ENCODE results near the gene NACC2. TPM values are rescaled to one million over a fixed set of nuclear protein-coding genes. Genes with fewer than 3 reads are reported as not detected.

Gene NACC2
- total RNA-seq, 2 experiments from 2014 or later = 8.1 to 8.5 TPM

GRCh38 chr9:136136127-136136925 lies 41.2 kb upstream of the NACC2 start:
- CTCF ChIA-PET = no interaction called here
- Mint-ChIP-seq H3K9me3 (no peaks in the 10 kb centered on the region), H3K36me3 (no peaks in the 10 kb centered on the region), H3K4me1 (ENCODE audit: low read depth) (peaks cover 8% of the 10 kb centered on the region), H3K27ac (no peak overlapping the region), H3K4me3 (no peak overlapping the region), H3K27me3 (peaks cover 29% of the 10 kb centered on the region)
- intact Hi-C loops (cut with micrococcal nuclease) = no loop called here
- DNase-seq = no peak
- POLR2A ChIA-PET = no interaction called here

GRCh38 chr9:136135326-136136126 lies 40.4 kb upstream of the NACC2 start:
- no peaks in the 10 kb centered on the region for H3K9me3 Mint-ChIP-seq
- H3K27ac Mint-ChIP-seq = no peak overlapping the region
- POLR2A ChIA-PET = no interaction called here
- H3K4me3 Mint-ChIP-seq = no peak overlapping the region
- no peak for DNase-seq
- H3K27me3 Mint-ChIP-seq = peaks cover 29% of the 10 kb centered on the region
- peaks cover 8% of the 10 kb centered on the region for H3K4me1 Mint-ChIP-seq (ENCODE audit: low read depth)
- CTCF ChIA-PET = no interaction called here
- intact Hi-C loops (cut with micrococcal nuclease) = no loop called here
- no peaks in the 10 kb centered on the region for H3K36me3 Mint-ChIP-seq

- intact Hi-C loops (cut with micrococcal nuclease) = no loop called here
- Mint-ChIP-seq H3K4me3 (no peak overlapping the region), H3K4me1 (ENCODE audit: low read depth) (peaks cover 8% of the 10 kb centered on the region), H3K27me3 (peaks cover 33% of the 10 kb centered on the region), H3K9me3 (no peaks in the 10 kb centered on the region), H3K27ac (no peak overlapping the region), H3K36me3 (no peaks in the 10 kb centered on the region)
- no peak for DNase-seq
- POLR2A ChIA-PET = interaction anchor here (0.7 kb wide), 1 partner anchor 38 kb away, joined by 4 read pairs; no protein-coding TSS in a partner anchor
- CTCF ChIA-PET = interaction anchor here (0.7 to 1.3 kb wide), 3 partner anchors 12 to 230 kb away, joined by 3 to 4 read pairs (median 3); partner anchors contain the start of gene DNLZ
These were observed 38.9 kb upstream of the NACC2 start for GRCh38 chr9:136133959-136134484.

GRCh38 chr9:136133191-136133958 lies 38.3 kb upstream of the NACC2 start:
- intact Hi-C loops (cut with micrococcal nuclease) = no loop called here
- Mint-ChIP-seq H3K9me3 (no peaks in the 10 kb centered on the region), H3K36me3 (no peaks in the 10 kb centered on the region), H3K4me1 (ENCODE audit: low read depth) (peaks cover 8% of the 10 kb centered on the region), H3K27me3 (peaks cover 32% of the 10 kb centered on the region), H3K4me3 (no peak overlapping the region), H3K27ac (no peak overlapping the region)
- peak; percentile 28 for DNase-seq
- ChIA-PET POLR2A (no interaction called here), CTCF (interaction anchor here (0.5 to 1.9 kb wide), 7 partner anchors 11 to 230 kb away, joined by 3 to 5 read pairs (median 3); partner anchors contain the start of gene DNLZ)

GRCh38 chr9:136132512-136133050 lies 37.5 kb upstream of the NACC2 start:
- no peaks in the 10 kb centered on the region for H3K36me3 Mint-ChIP-seq
- ChIA-PET POLR2A (no interaction called here), CTCF (interaction anchor here (0.5 to 1.9 kb wide), 5 partner anchors 20 to 231 kb away, joined by 3 to 5 read pairs (median 3); partner anchors contain the start of gene DNLZ)
- intact Hi-C loops (cut with micrococcal nuclease) = no loop called here
- H3K27ac Mint-ChIP-seq = no peak overlapping the region
- H3K9me3 Mint-ChIP-seq = no peaks in the 10 kb centered on the region
- peaks cover 8% of the 10 kb centered on the region for H3K4me1 Mint-ChIP-seq (ENCODE audit: low read depth)
- peaks cover 32% of the 10 kb centered on the region for H3K27me3 Mint-ChIP-seq
- no peak overlapping the region for H3K4me3 Mint-ChIP-seq
- DNase-seq = no peak

GRCh38 chr9:136131629-136132511 lies 36.8 kb upstream of the NACC2 start:
- intact Hi-C loops (cut with micrococcal nuclease) = no loop called here
- Mint-ChIP-seq H3K36me3 (no peaks in the 10 kb centered on the region), H3K27ac (no peak overlapping the region), H3K4me1 (ENCODE audit: low read depth) (peaks cover 8% of the 10 kb centered on the region), H3K9me3 (no peaks in the 10 kb centered on the region), H3K4me3 (no peak overlapping the region), H3K27me3 (peaks cover 28% of the 10 kb centered on the region)
- DNase-seq = no peak
- CTCF ChIA-PET = interaction anchor here (1.9 kb wide), 1 partner anchor 151 kb away, joined by 5 read pairs; no protein-coding TSS in a partner anchor
- POLR2A ChIA-PET = no interaction called here

- Mint-ChIP-seq H3K4me3 (no peak overlapping the region), H3K36me3 (no peaks in the 10 kb centered on the region), H3K27me3 (peaks cover 24% of the 10 kb centered on the region), H3K9me3 (no peaks in the 10 kb centered on the region), H3K4me1 (ENCODE audit: low read depth) (peaks cover 6% of the 10 kb centered on the region), H3K27ac (no peak overlapping the region)
- intact Hi-C loops (cut with micrococcal nuclease) = no loop called here
- DNase-seq = no peak
- CTCF ChIA-PET = interaction anchor here (1.1 kb wide), 1 partner anchor 41 kb away, joined by 4 read pairs; no protein-coding TSS in a partner anchor
- POLR2A ChIA-PET = no interaction called here
These were observed 34.1 kb upstream of the NACC2 start for GRCh38 chr9:136129176-136129575.

GRCh38 chr9:136128436-136128835 lies 33.3 kb upstream of the NACC2 start:
- H3K9me3 Mint-ChIP-seq = no peaks in the 10 kb centered on the region
- intact Hi-C loops (cut with micrococcal nuclease) = no loop called here
- POLR2A ChIA-PET = no interaction called here
- DNase-seq = no peak
- H3K4me3 Mint-ChIP-seq = no peak overlapping the region
- peaks cover 16% of the 10 kb centered on the region for H3K27me3 Mint-ChIP-seq
- no peaks in the 10 kb centered on the region for H3K36me3 Mint-ChIP-seq
- CTCF ChIA-PET = interaction anchor here (1.1 kb wide), 1 partner anchor 42 kb away, joined by 4 read pairs; no protein-coding TSS in a partner anchor
- peaks cover under 1% of the 10 kb centered on the region for H3K4me1 Mint-ChIP-seq (ENCODE audit: low read depth)
- H3K27ac Mint-ChIP-seq = no peak overlapping the region

GRCh38 chr9:136127313-136127712 lies 32.2 kb upstream of the NACC2 start:
- Mint-ChIP-seq H3K27ac (no peak overlapping the region), H3K4me3 (no peak overlapping the region), H3K9me3 (no peaks in the 10 kb centered on the region), H3K4me1 (ENCODE audit: low read depth) (no peaks in the 10 kb centered on the region), H3K36me3 (no peaks in the 10 kb centered on the region), H3K27me3 (peaks cover 14% of the 10 kb centered on the region)
- POLR2A ChIA-PET = no interaction called here
- CTCF ChIA-PET = no interaction called here
- DNase-seq = no peak
- intact Hi-C loops (cut with micrococcal nuclease) = no loop called here

- no peak overlapping the region for H3K27ac Mint-ChIP-seq
- peaks cover 3% of the 10 kb centered on the region for H3K4me1 Mint-ChIP-seq (ENCODE audit: low read depth)
- POLR2A ChIA-PET = no interaction called here
- DNase-seq = no peak
- peaks cover 7% of the 10 kb centered on the region for H3K27me3 Mint-ChIP-seq
- H3K36me3 Mint-ChIP-seq = no peaks in the 10 kb centered on the region
- intact Hi-C loops (cut with micrococcal nuclease) = no loop called here
- CTCF ChIA-PET = interaction anchor here (1.5 to 5.8 kb wide), 2 partner anchors 35 to 261 kb away, joined by 4 to 58 read pairs; no protein-coding TSS in a partner anchor
- no peak overlapping the region for H3K4me3 Mint-ChIP-seq
- H3K9me3 Mint-ChIP-seq = no peaks in the 10 kb centered on the region
These were observed 30.0 kb upstream of the NACC2 start for GRCh38 chr9:136124976-136125692.
